Esophagus squamous epithelium (tissue), 5 donors: Measurements from ENCODE around the gene CHRNB2. TPM values are rescaled to one million over a fixed set of nuclear protein-coding genes. Genes with fewer than 3 reads are reported as not detected.

Experiments used
- DNase-seq: peaks from one replicate; lab custom pipeline; 2025; lab: John Stamatoyannopoulos, UW
- H3K27ac ChIP-seq, 4 donors: fragments of 200-600 bp; sonication (generic); one replicate each; pipeline ENCODE4 v1.5.1; 2016 to 2019; ENCODE audit warnings: mild to moderate bottlenecking in 1 of 4
- H3K27me3 ChIP-seq, 4 donors: fragments of 200-600 bp; sonication (generic); 1 replicate in 3 of 4; 2 replicates in 1 of 4; pipeline versions ENCODE4 v1.5.1 to v1.6.0; 2017 to 2021; ENCODE audit warnings: antibody characterized with exemption in 1 of 4
- H3K36me3 ChIP-seq, 3 donors: fragments of 200-600 bp; sonication (generic); one replicate each; pipeline ENCODE4 v1.5.1; 2016 to 2019
- H3K4me1 ChIP-seq, 3 donors: fragments of 200-600 bp; sonication (generic); one replicate each; pipeline ENCODE4 v1.5.1; 2017 to 2019
- H3K4me3 ChIP-seq, 4 donors: fragments of 200-600 bp; sonication (generic); 1 replicate in 3 of 4; 2 replicates in 1 of 4; pipeline ENCODE4 v1.5.1; 2016 to 2019; ENCODE audit warnings: mild to moderate bottlenecking in 2 of 4, moderate library complexity in 1 of 4
- H3K9me3 ChIP-seq, 3 donors: fragments of 200-600 bp; sonication (generic); one replicate each; pipeline ENCODE4 v1.5.1; 2016 to 2019
- CTCF ChIP-seq, 6 experiments: fragments of 450-650 bp in 4 of 6; fragments of 200-600 bp in 2 of 6; sonication (generic) in 2 of 6; IDR thresholded peaks; one replicate each; pipeline ENCODE4 v1.5.1; 2016 to 2019; ENCODE audit warnings: antibody characterized with exemption in 6 of 6, mild to moderate bottlenecking in 4 of 6, moderate library complexity in 4 of 6
- POLR2A ChIP-seq, 4 donors: fragments of 450-650 bp; IDR thresholded peaks; one replicate each; pipeline ENCODE4 v1.6.1; 2017; ENCODE audit warnings: antibody characterized with exemption in 4 of 4, mild to moderate bottlenecking in 4 of 4, moderate library complexity in 3 of 4
- WGBS, 2 donors: methylation state at CpG; one replicate each; pipeline ENCODE4 v1.1.5; 2018; 5-methylcytosine and 5-hydroxymethylcytosine counted together
- intact Hi-C: fragments of 100-400 bp; cut with DNase I; formaldehyde crosslinking; loops from one replicate; pipeline ENCODE4 v1.15.0; 2022
- total RNA-seq, 4 donors: library from RNA; depleted of rRNA; stranded (reverse); fragments of >200 nt; gene quantifications; one replicate each; pipeline ENCODE4 v1.1.0, GENCODE V29; 2016
- donor health status: DM: yes; HTN: yes; CAD: no.

The CHRNB2 gene
- total RNA-seq, 4 donors from 2014 or later = 0.11 to 0.38 (median 0.16) TPM

- Histone ChIP-seq H3K9me3 (no peaks in the 10 kb centered on the region), H3K4me3 (no peak overlapping the region), H3K27me3 (no peaks in the 10 kb centered on the region), H3K27ac (no peak overlapping the region), H3K36me3 (peaks cover 16 to 100% (median 39%) of the 10 kb centered on the region in 3 donors), H3K4me1 (peaks cover 0 to 17% (median 8%) of the 10 kb centered on the region in 3 donors)
- intact Hi-C loops = no loop called here
- no peak for DNase-seq
- TF ChIP-seq CTCF (IDR thresholded peaks at IDR 0.05) (no peak), POLR2A (IDR thresholded peaks at IDR 0.05) (no peak)
- 63 to 73% methylated on average over 1 of the region's 1 CpG for WGBS, 2 donors
Measured at GRCh38 chr1:154595621-154596020, 28.0 kb downstream of the CHRNB2 start.

- TF ChIP-seq CTCF (IDR thresholded peaks at IDR 0.05) (no peak), POLR2A (IDR thresholded peaks at IDR 0.05) (no peak)
- H3K27me3 ChIP-seq = no peaks in the 10 kb centered on the region
- no peak for DNase-seq
- WGBS, 2 donors = 57 to 64% methylated on average over 3 of the region's 3 CpGs
- no peak overlapping the region for H3K4me3 ChIP-seq
- H3K27ac ChIP-seq = peak overlapping the region in 1 of 4 donors; percentile 1
- H3K36me3 ChIP-seq = peaks cover 18 to 87% (median 58%) of the 10 kb centered on the region in 3 donors
- intact Hi-C loops = no loop called here
- peaks cover 0 to 44% (median 10%) of the 10 kb centered on the region in 3 donors for H3K4me1 ChIP-seq
- no peaks in the 10 kb centered on the region for H3K9me3 ChIP-seq
Measured at GRCh38 chr1:154598871-154599635, 31.5 kb downstream of the CHRNB2 start.

- intact Hi-C loops = no loop called here
- Histone ChIP-seq H3K9me3 (no peaks in the 10 kb centered on the region), H3K27ac (peak overlapping the region in 1 of 4 donors; percentile 1), H3K4me1 (peaks cover 0 to 50% (median 16%) of the 10 kb centered on the region in 3 donors), H3K36me3 (peaks cover 18 to 80% (median 56%) of the 10 kb centered on the region in 3 donors), H3K27me3 (no peaks in the 10 kb centered on the region), H3K4me3 (no peak overlapping the region)
- DNase-seq = no peak
- 72% methylated on average over 3 of the region's 3 CpGs; no CpG with 5 or more reads in 1 of the 2 donors for WGBS, 2 donors
- TF ChIP-seq CTCF (IDR thresholded peaks at IDR 0.05) (no peak), POLR2A (IDR thresholded peaks at IDR 0.05) (no peak)
Measured at GRCh38 chr1:154599658-154600057, 32.1 kb downstream of the CHRNB2 start.

GRCh38 chr1:154603317-154603716 is 35.7 kb downstream of the CHRNB2 start:
- DNase-seq = no peak
- Histone ChIP-seq H3K4me3 (no peak overlapping the region), H3K27ac (no peak overlapping the region), H3K36me3 (peaks cover 10 to 56% (median 25%) of the 10 kb centered on the region in 3 donors), H3K9me3 (no peaks in the 10 kb centered on the region), H3K27me3 (no peaks in the 10 kb centered on the region), H3K4me1 (peaks cover 17 to 77% (median 33%) of the 10 kb centered on the region in 3 donors)
- TF ChIP-seq POLR2A (IDR thresholded peaks at IDR 0.05) = no peak
- no peak for TF ChIP-seq CTCF (IDR thresholded peaks at IDR 0.05)
- intact Hi-C loops = no loop called here
- WGBS, 2 donors = 49 to 64% methylated on average over 2 of the region's 2 CpGs

GRCh38 chr1:154605534-154605933 is 38.0 kb downstream of the CHRNB2 start:
- no peak for DNase-seq
- H3K27me3 ChIP-seq = no peaks in the 10 kb centered on the region
- TF ChIP-seq CTCF (IDR thresholded peaks at IDR 0.05) = no peak
- TF ChIP-seq POLR2A (IDR thresholded peaks at IDR 0.05) = no peak
- no peak overlapping the region for H3K27ac ChIP-seq
- intact Hi-C loops = no loop called here
- peaks cover 8 to 34% (median 20%) of the 10 kb centered on the region in 3 donors for H3K36me3 ChIP-seq
- peaks cover 22 to 76% (median 36%) of the 10 kb centered on the region in 3 donors for H3K4me1 ChIP-seq
- no peaks in the 10 kb centered on the region for H3K9me3 ChIP-seq
- 70 to 80% methylated on average over 2 of the region's 2 CpGs for WGBS, 2 donors
- H3K4me3 ChIP-seq = peak overlapping the region in 1 of 4 donors; percentile 21
